ENCODE measurements around the gene KY.
"Not testable (repeated sequence)": the region's sequence is repeated elsewhere in the genome, so short reads cannot be mapped to it uniquely, and the experiment has no call there.

- not testable (repeated sequence) for TF ChIP-seq CTCF, POLR2A (IDR thresholded peaks at IDR 0.05)
Measured at GRCh38 chr3:134594986-134595385, 55.8 kb downstream of the KY start.
